Testis (tissue), 3 donors: ENCODE measurements around the gene TRIM69. TPM values are rescaled to one million over a fixed set of nuclear protein-coding genes. Genes with fewer than 3 reads are reported as not detected.
"Not testable (repeated sequence)": the region's sequence is repeated elsewhere in the genome, so short reads cannot be mapped to it uniquely, and the experiment has no call there.

Source experiments
- DNase-seq: peaks from one replicate; pipeline ENCODE4 v3.0.0-alpha.2; 2019
- H3K27ac ChIP-seq, 2 donors: fragments of 200-600 bp; sonication (generic); one replicate each; pipeline ENCODE4 v1.5.1; 2019
- H3K27me3 ChIP-seq: fragments of 200-600 bp; sonication (generic); one replicate; pipeline ENCODE4 v1.5.1; 2019
- H3K36me3 ChIP-seq: fragments of 200-600 bp; sonication (generic); one replicate; pipeline ENCODE4 v1.5.1; 2017; ENCODE audit warnings: low read depth; ENCODE audit errors: missing control alignments
- H3K4me1 ChIP-seq: fragments of 200-600 bp; sonication (generic); one replicate; pipeline ENCODE4 v1.5.1; 2019
- H3K4me3 ChIP-seq, 2 donors: fragments of 200-600 bp; sonication (generic); one replicate each; pipeline ENCODE4 v1.5.1; 2017 to 2019
- H3K9me3 ChIP-seq: fragments of 200-600 bp; sonication (generic); one replicate; pipeline ENCODE4 v1.5.1; 2017
- CTCF ChIP-seq, 3 experiments: fragments of 450-650 bp in 2 of 3; fragments of 200-600 bp in 1 of 3; sonication (generic) in 1 of 3; IDR thresholded peaks; one replicate each; pipeline ENCODE4 v1.5.1; 2016 to 2019; ENCODE audit warnings: antibody characterized with exemption in 3 of 3, mild to moderate bottlenecking in 2 of 3, moderate library complexity in 1 of 3
- POLR2A ChIP-seq: fragments of 450-650 bp; IDR thresholded peaks from one replicate; pipeline ENCODE4 v1.6.1; 2017; ENCODE audit warnings: antibody characterized with exemption, mild to moderate bottlenecking, moderate library complexity
- WGBS, 2 donors: methylation state at CpG; one replicate each; pipeline ENCODE4 v1.1.5; 2018; 5-methylcytosine and 5-hydroxymethylcytosine counted together
- intact Hi-C: fragments of 100-400 bp; cut with DNase I; formaldehyde crosslinking; loops from one replicate; pipeline ENCODE4 v1.15.1; 2023; ENCODE audit warnings: low total_unique reads
- polyA plus RNA-seq: library from polyadenylated mRNA; stranded (reverse); fragments of 350-450 nt; fragmentation: Illumina TruSeq; extraction: RNeasy Lipid Tissue Mini Kit (QIAGEN cat#74804); gene quantifications from one replicate; pipeline ENCODE4 v1.2.3, GENCODE V29; 2014; ENCODE audit warnings: low read depth, low replicate concordance; ENCODE audit not compliant: insufficient read depth
- total RNA-seq, 2 donors: library from RNA; depleted of rRNA; stranded (reverse); fragments of >200 nt; gene quantifications; one replicate each; pipeline ENCODE4 v1.2.3, GENCODE V29; 2016

Gene TRIM69
- total and polyA plus RNA-seq, 3 donors from 2014 or later: 19.1 to 120 (median 23.5) TPM

- no peaks in the 10 kb centered on the region for H3K36me3 ChIP-seq
- no peak overlapping the region for H3K4me3 ChIP-seq
- peaks cover 4% of the 10 kb centered on the region for H3K4me1 ChIP-seq
- WGBS, 2 donors: 63 to 66% methylated on average over 5 of the region's 5 CpGs
- H3K9me3 ChIP-seq: no peaks in the 10 kb centered on the region
- no peak for TF ChIP-seq CTCF (IDR thresholded peaks at IDR 0.05)
- TF ChIP-seq POLR2A: no peak
- peak; percentile 18 for DNase-seq
- intact Hi-C loops: no loop called here
- H3K27ac ChIP-seq: peak overlapping the region in 1 of 2 donors; percentile 99
- H3K27me3 ChIP-seq: no peaks in the 10 kb centered on the region
Measured at GRCh38 chr15:44726568-44727484, 9.5 kb upstream of the TRIM69 start.

DNA sequence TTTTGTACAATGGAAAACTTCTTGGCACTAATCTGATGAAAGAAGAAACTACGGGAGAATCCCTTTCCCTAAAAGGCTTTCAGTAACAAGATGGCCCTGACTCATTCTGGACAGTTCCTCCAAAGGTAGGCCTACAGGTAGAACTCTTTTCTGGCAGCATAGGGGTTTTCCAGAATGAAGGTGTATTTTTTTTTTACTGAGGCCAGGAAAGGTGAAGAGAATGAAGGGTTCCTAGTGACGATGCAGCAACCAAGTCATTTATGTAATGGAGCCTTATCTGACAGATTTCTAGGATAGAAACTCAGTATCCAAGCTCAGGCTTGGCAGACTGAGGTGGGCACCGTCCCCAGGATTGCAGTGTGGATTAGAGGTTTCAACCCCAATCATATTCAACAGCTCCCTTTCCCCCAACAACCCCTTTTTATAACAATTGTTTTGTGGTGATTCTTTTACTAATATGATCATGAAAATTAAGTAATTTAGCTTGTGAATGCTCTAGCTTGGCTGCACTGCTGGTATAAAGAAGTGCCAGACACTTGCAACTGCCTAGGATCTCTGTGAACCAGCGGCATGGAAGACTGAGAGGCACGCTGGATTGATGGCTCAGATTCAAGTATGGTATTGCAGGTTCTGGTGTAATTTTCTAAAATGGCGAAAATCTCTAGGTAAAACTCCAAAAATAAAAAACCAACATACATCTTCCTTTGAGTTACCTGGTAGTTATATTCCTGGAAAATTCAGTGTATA, 8.7 kb upstream of the TRIM69 start:
- H3K4me3 ChIP-seq: no peak overlapping the region
- no peaks in the 10 kb centered on the region for H3K9me3 ChIP-seq
- TF ChIP-seq CTCF (IDR thresholded peaks at IDR 0.05) (no peak), POLR2A (no peak)
- no peaks in the 10 kb centered on the region for H3K27me3 ChIP-seq
- H3K27ac ChIP-seq: peak overlapping the region; percentile 97 to 99
- H3K36me3 ChIP-seq: no peaks in the 10 kb centered on the region
- WGBS, 2 donors: 73 to 77% methylated on average over 6 of the region's 6 CpGs
- intact Hi-C loops: no loop called here
- DNase-seq: no peak
- H3K4me1 ChIP-seq: peaks cover 4% of the 10 kb centered on the region

DNA sequence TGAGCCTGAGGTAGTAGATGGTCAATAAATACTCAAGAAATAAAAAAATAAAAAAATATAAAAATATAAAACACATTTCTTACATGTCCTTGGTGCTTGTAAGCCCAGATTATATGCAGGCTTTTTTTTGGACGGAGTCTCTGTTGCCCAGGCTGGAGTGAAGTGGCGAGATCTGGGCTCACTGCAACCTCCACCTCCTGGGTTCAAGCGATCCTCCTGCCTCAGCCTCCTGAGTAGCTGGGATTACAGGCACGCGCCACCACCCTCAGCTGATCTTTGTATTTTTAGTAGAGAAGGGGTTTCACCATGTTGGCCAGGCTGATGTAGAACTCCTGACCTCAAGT, 8.1 kb upstream of the TRIM69 start:
- H3K36me3 ChIP-seq, H3K4me1 ChIP-seq, H3K9me3 ChIP-seq, DNase-seq, H3K27me3 ChIP-seq, intact Hi-C loops: not testable (repeated sequence)
- Histone ChIP-seq H3K4me3 (peak overlapping the region; percentile 79 to 86), H3K27ac (peak overlapping the region; percentile 97 to 99)
- 41 to 50% methylated on average over 5 of the region's 5 CpGs for WGBS, 2 donors

GRCh38 chr15:44728576-44729407, 7.5 kb upstream of the TRIM69 start:
- peak overlapping the region; percentile 79 to 86 for H3K4me3 ChIP-seq
- no peaks in the 10 kb centered on the region for H3K36me3 ChIP-seq
- H3K27me3 ChIP-seq: no peaks in the 10 kb centered on the region
- no peaks in the 10 kb centered on the region for H3K9me3 ChIP-seq
- no peak for TF ChIP-seq CTCF (IDR thresholded peaks at IDR 0.05)
- peak; percentile 64 for TF ChIP-seq POLR2A
- H3K27ac ChIP-seq: peak overlapping the region; percentile 97 to 99
- H3K4me1 ChIP-seq: peaks cover 4% of the 10 kb centered on the region
- intact Hi-C loops: no loop called here
- 0 to 1% methylated on average over 35 to 36 of the region's 36 CpGs for WGBS, 2 donors
- peak; percentile 97 for DNase-seq
